MCF 10A (cell line): Measurements from ENCODE around the gene COL6A3. TPM values are rescaled to one million over a fixed set of nuclear protein-coding genes. Genes with fewer than 3 reads are reported as not detected.

Experiments used
- BruUV-seq: library from RNA; stranded (reverse); fragments of 400-500 nt; replicated peaks from 2 replicates; lab custom pipeline; 2021; lab: Mats Ljungman, UMichigan
- CTCF ChIA-PET: fragments of 300-600 bp; sonication (Branson Sonifier 250); formaldehyde crosslinking; extraction: SDS; loops from one replicate; lab custom pipeline; 2021; ENCODE audit warnings: antibody characterized with exemption, inconsistent platforms; lab: Yijun Ruan, JAX
- POLR2A ChIA-PET: fragments of 300-600, 350-650 bp; sonication (Branson Sonifier 250); formaldehyde crosslinking; extraction: SDS; loops from one replicate; lab custom pipeline; 2020; ENCODE audit warnings: antibody characterized with exemption, inconsistent platforms; lab: Yijun Ruan, JAX
- DNase-seq: peaks from one replicate; pipeline ENCODE4 v3.0.0-alpha.2; 2018; ENCODE audit not compliant: unreplicated experiment
- H3K27ac Mint-ChIP-seq: one replicate; pipeline ENCODE4 v1.8.0; 2022; ENCODE audit warnings: mild to moderate bottlenecking, low read depth, mixed read lengths; ENCODE audit not compliant: unreplicated experiment
- H3K27me3 Mint-ChIP-seq: one replicate; pipeline ENCODE4 v1.8.0; 2022; ENCODE audit warnings: mixed read lengths; ENCODE audit not compliant: insufficient read depth, unreplicated experiment
- H3K36me3 Mint-ChIP-seq: one replicate; pipeline ENCODE4 v1.8.0; 2022; ENCODE audit warnings: mild to moderate bottlenecking, moderate library complexity, mixed read lengths; ENCODE audit not compliant: insufficient read depth, unreplicated experiment
- H3K4me1 Mint-ChIP-seq: one replicate; pipeline ENCODE4 v1.8.0; 2022; ENCODE audit warnings: mixed read lengths; ENCODE audit not compliant: insufficient read depth, unreplicated experiment
- H3K4me3 Mint-ChIP-seq: one replicate; pipeline ENCODE4 v1.8.0; 2022; ENCODE audit warnings: mild to moderate bottlenecking, moderate library complexity, mixed read lengths; ENCODE audit not compliant: unreplicated experiment
- H3K9me3 Mint-ChIP-seq: one replicate; pipeline ENCODE4 v1.8.0; 2022; ENCODE audit warnings: mixed read lengths; ENCODE audit not compliant: unreplicated experiment
- CTCF ChIP-seq: fragments of 200-600 bp; IDR thresholded peaks from one replicate; pipeline ENCODE4 v1.8.0; 2022; ENCODE audit warnings: antibody characterized with exemption, mild to moderate bottlenecking; ENCODE audit not compliant: unreplicated experiment
- intact Hi-C: fragments of 100-400 bp; cut with micrococcal nuclease; formaldehyde crosslinking; loops from 2 replicates; pipeline ENCODE4 v1.14.1; 2022
- total RNA-seq: library from RNA; stranded (reverse); gene quantifications from 2 replicates; pipeline ENCODE4 v1.2.3, GENCODE V29; 2022

COL6A3 gene
- total RNA-seq, 1 experiment from 2014 or later, result 0.19 TPM

- BruUV-seq, result no TSS peak
- Mint-ChIP-seq H3K27me3 (no peaks in the 10 kb centered on the region), H3K27ac (no peak overlapping the region), H3K4me1 (no peaks in the 10 kb centered on the region), H3K36me3 (no peaks in the 10 kb centered on the region), H3K9me3 (no peaks in the 10 kb centered on the region), H3K4me3 (no peak overlapping the region)
- ChIA-PET POLR2A (interaction anchor here (0.8 kb wide), 1 partner anchor 26 kb away, joined by 3 read pairs; no protein-coding TSS in a partner anchor), CTCF (interaction anchor here (0.6 kb wide), 1 partner anchor 1274 kb away, joined by 4 read pairs; no protein-coding TSS in a partner anchor)
- no peak for DNase-seq
- intact Hi-C loops, result no loop called here
- no peak for TF ChIP-seq CTCF
Measured at GRCh38 chr2:237447496-237447895, 33.5 kb upstream of the COL6A3 start.

- peaks cover 8% of the 10 kb centered on the region for H3K4me1 Mint-ChIP-seq
- H3K27ac Mint-ChIP-seq, result no peak overlapping the region
- POLR2A ChIA-PET, result no interaction called here
- CTCF ChIA-PET, result interaction anchor here (0.7 kb wide), 1 partner anchor 1092 kb away, joined by 3 read pairs; no protein-coding TSS in a partner anchor
- DNase-seq, result no peak
- intact Hi-C loops, result no loop called here
- H3K4me3 Mint-ChIP-seq, result no peak overlapping the region
- H3K27me3 Mint-ChIP-seq, result no peaks in the 10 kb centered on the region
- no TSS peak for BruUV-seq
- TF ChIP-seq CTCF, result no peak
- no peaks in the 10 kb centered on the region for H3K9me3 Mint-ChIP-seq
- H3K36me3 Mint-ChIP-seq, result no peaks in the 10 kb centered on the region
Measured at GRCh38 chr2:237446338-237446665, 32.3 kb upstream of the COL6A3 start.

- no peak overlapping the region for H3K27ac Mint-ChIP-seq
- POLR2A ChIA-PET, result no interaction called here
- H3K4me1 Mint-ChIP-seq, result peaks cover 11% of the 10 kb centered on the region
- H3K36me3 Mint-ChIP-seq, result no peaks in the 10 kb centered on the region
- CTCF ChIA-PET, result interaction anchor here (0.7 to 1.4 kb wide), 3 partner anchors 14 to 1092 kb away, joined by 3 to 4 read pairs (median 3); no protein-coding TSS in a partner anchor
- no peak for TF ChIP-seq CTCF
- BruUV-seq, result no TSS peak
- DNase-seq, result no peak
- H3K27me3 Mint-ChIP-seq, result no peaks in the 10 kb centered on the region
- no peaks in the 10 kb centered on the region for H3K9me3 Mint-ChIP-seq
- intact Hi-C loops, result no loop called here
- H3K4me3 Mint-ChIP-seq, result no peak overlapping the region
Measured at GRCh38 chr2:237445611-237446337, 31.8 kb upstream of the COL6A3 start.

- TF ChIP-seq CTCF, result no peak
- no TSS peak for BruUV-seq
- H3K4me3 Mint-ChIP-seq, result no peak overlapping the region
- POLR2A ChIA-PET, result interaction anchor here (1.0 kb wide), 1 partner anchor 13 kb away, joined by 3 read pairs; no protein-coding TSS in a partner anchor
- H3K27ac Mint-ChIP-seq, result no peak overlapping the region
- peaks cover 11% of the 10 kb centered on the region for H3K4me1 Mint-ChIP-seq
- H3K9me3 Mint-ChIP-seq, result no peaks in the 10 kb centered on the region
- no peaks in the 10 kb centered on the region for H3K27me3 Mint-ChIP-seq
- intact Hi-C loops, result no loop called here
- no peaks in the 10 kb centered on the region for H3K36me3 Mint-ChIP-seq
- DNase-seq, result no peak
- CTCF ChIA-PET, result interaction anchor here (0.7 to 1.2 kb wide), 2 partner anchors 34 to 124 kb away, joined by 3 to 4 read pairs; no protein-coding TSS in a partner anchor
Measured at GRCh38 chr2:237444071-237444470, 30.1 kb upstream of the COL6A3 start.
